SU-DHL-6 (cell line): Measurements from ENCODE around the gene TDG.

Experiments used
- H2AFZ ChIP-seq: fragments of 200-600 bp; sonication (generic); 2 replicates; pipeline ENCODE4 v1.6.1; 2014; ENCODE audit warnings: low read depth, mild to moderate bottlenecking, moderate library complexity, mixed read lengths, antibody characterized with exemption, low read length; ENCODE audit not compliant: severe bottlenecking
- H3F3A ChIP-seq: fragments of 200-600 bp; shearing (Covaris generic); 2 replicates; pipeline ENCODE4 v1.6.0; 2016; ENCODE audit warnings: antibody characterized with exemption, mild to moderate bottlenecking; ENCODE audit not compliant: insufficient read depth
- H3K27ac ChIP-seq: fragments of 200-600 bp; sonication (generic); 2 replicates; pipeline ENCODE4 v1.5.1; 2016; ENCODE audit warnings: low read depth, mild to moderate bottlenecking, low read length, moderate library complexity, mixed read lengths
- H3K27me3 ChIP-seq: fragments of 200-600 bp; sonication (generic), shearing (Covaris generic); 2 replicates; pipeline ENCODE4 v1.6.0; 2014; ENCODE audit warnings: mild to moderate bottlenecking, low read length
- H3K36me3 ChIP-seq: fragments of 200-600 bp; sonication (generic); 2 replicates; pipeline ENCODE4 v1.6.1; 2014; ENCODE audit warnings: mild to moderate bottlenecking, low read length, mixed read lengths
- H3K4me2 ChIP-seq: fragments of 300-600, 200-600 bp; shearing (Covaris generic), sonication (generic); 2 replicates; pipeline ENCODE4 v1.6.0; 2014; ENCODE audit warnings: low read length, low read depth, mild to moderate bottlenecking; ENCODE audit not compliant: poor library complexity, severe bottlenecking
- H3K4me3 ChIP-seq: fragments of 200-600 bp; sonication (generic); 2 replicates; pipeline ENCODE4 v1.5.1; 2014; ENCODE audit warnings: antibody characterized with exemption, low read length, mild to moderate bottlenecking, mixed read lengths; ENCODE audit not compliant: insufficient read depth, poor library complexity, severe bottlenecking
- H3K79me2 ChIP-seq: fragments of 200-600 bp; sonication (generic); 2 replicates; pipeline ENCODE4 v1.6.1; 2014; ENCODE audit warnings: mild to moderate bottlenecking, low read length, moderate library complexity; ENCODE audit not compliant: insufficient read depth
- H3K9ac ChIP-seq: fragments of 200-600 bp; sonication (generic); 2 replicates; pipeline ENCODE4 v1.7.0; 2014; ENCODE audit warnings: mild to moderate bottlenecking, low read length
- H3K9me2 ChIP-seq: fragments of 200-600 bp; sonication (generic); replicated peaks from 2 replicates; pipeline ENCODE4 v1.6.1; 2014; ENCODE audit warnings: low read length; ENCODE audit not compliant: insufficient read depth
- H3K9me3 ChIP-seq: fragments of 200-600 bp; sonication (generic); 2 replicates; pipeline ENCODE4 v1.6.1; 2014; ENCODE audit warnings: low read length, mixed read lengths; ENCODE audit not compliant: insufficient read depth
- H4K20me1 ChIP-seq: fragments of 200-600 bp; sonication (generic); 2 replicates; pipeline ENCODE4 v1.6.1; 2014; ENCODE audit warnings: low read depth, mild to moderate bottlenecking, antibody characterized with exemption, low read length, moderate library complexity, mixed read lengths
- CTCF ChIP-seq: fragments of 200-600 bp; sonication (generic); IDR thresholded peaks from one replicate; pipeline ENCODE4 v1.5.1; 2017; ENCODE audit warnings: antibody characterized with exemption, mild to moderate bottlenecking, low read length, moderate library complexity; ENCODE audit not compliant: insufficient read depth, poor library complexity, severe bottlenecking
- EZH2phosphoT487 ChIP-seq: fragments of 200-600 bp; sonication (generic), shearing (Covaris generic); conservative IDR thresholded peaks from 2 replicates; pipeline ENCODE4 v1.6.1; 2018; ENCODE audit warnings: mild to moderate bottlenecking, antibody characterized with exemption, low read length, moderate library complexity, mixed read lengths

The TDG gene

GRCh38 chr12:104002686-104003085 is 37.0 kb downstream of the TDG start:
- H3K9me2 ChIP-seq = no peaks in the 10 kb centered on the region
- H3K27me3 ChIP-seq = no peaks in the 10 kb centered on the region
- H3K27ac ChIP-seq = no peak overlapping the region
- no peak overlapping the region for H3K4me3 ChIP-seq
- H3K9me3 ChIP-seq = no peaks in the 10 kb centered on the region
- no peak overlapping the region for H3K9ac ChIP-seq
- no peaks in the 10 kb centered on the region for H3K36me3 ChIP-seq
- no peak overlapping the region for H3K4me2 ChIP-seq
- H3F3A ChIP-seq = no peaks in the 10 kb centered on the region
- H4K20me1 ChIP-seq = no peaks in the 10 kb centered on the region
- no peaks in the 10 kb centered on the region for H3K79me2 ChIP-seq
- no peak for TF ChIP-seq CTCF
- no peak for TF ChIP-seq EZH2phosphoT487
- no peak overlapping the region for H2AFZ ChIP-seq

- no peaks in the 10 kb centered on the region for H3K79me2 ChIP-seq
- H3K27ac ChIP-seq = no peak overlapping the region
- no peaks in the 10 kb centered on the region for H3K9me3 ChIP-seq
- no peaks in the 10 kb centered on the region for H3K27me3 ChIP-seq
- H3K36me3 ChIP-seq = no peaks in the 10 kb centered on the region
- H3K9me2 ChIP-seq = no peaks in the 10 kb centered on the region
- no peak overlapping the region for H3K4me3 ChIP-seq
- H3F3A ChIP-seq = no peaks in the 10 kb centered on the region
- no peak overlapping the region for H3K4me2 ChIP-seq
- no peak overlapping the region for H2AFZ ChIP-seq
- TF ChIP-seq EZH2phosphoT487 = no peak
- TF ChIP-seq CTCF = no peak
- H3K9ac ChIP-seq = no peak overlapping the region
- H4K20me1 ChIP-seq = no peaks in the 10 kb centered on the region
These were observed 37.9 kb downstream of the TDG start for GRCh38 chr12:104003596-104003995.

- Histone ChIP-seq H3K9me3 (no peaks in the 10 kb centered on the region), H3K27me3 (no peaks in the 10 kb centered on the region), H3K9ac (no peak overlapping the region), H3K27ac (no peak overlapping the region), H3K9me2 (no peaks in the 10 kb centered on the region), H2AFZ (no peak overlapping the region), H3K4me3 (no peak overlapping the region), H3K4me2 (no peak overlapping the region), H4K20me1 (no peaks in the 10 kb centered on the region), H3F3A (no peaks in the 10 kb centered on the region), H3K79me2 (no peaks in the 10 kb centered on the region), H3K36me3 (no peaks in the 10 kb centered on the region)
- no peak for TF ChIP-seq CTCF
- TF ChIP-seq EZH2phosphoT487 = no peak
These were observed 41.3 kb downstream of the TDG start for GRCh38 chr12:104006929-104007328.

GRCh38 chr12:104010121-104010520 is 44.4 kb downstream of the TDG start:
- H3K79me2 ChIP-seq = no peaks in the 10 kb centered on the region
- no peaks in the 10 kb centered on the region for H3K9me2 ChIP-seq
- no peak overlapping the region for H3K4me3 ChIP-seq
- no peaks in the 10 kb centered on the region for H3K9me3 ChIP-seq
- H4K20me1 ChIP-seq = no peaks in the 10 kb centered on the region
- no peak overlapping the region for H3K4me2 ChIP-seq
- H2AFZ ChIP-seq = no peak overlapping the region
- TF ChIP-seq EZH2phosphoT487 = no peak
- no peak for TF ChIP-seq CTCF
- H3K9ac ChIP-seq = no peak overlapping the region
- no peak overlapping the region for H3K27ac ChIP-seq
- H3F3A ChIP-seq = no peaks in the 10 kb centered on the region
- H3K36me3 ChIP-seq = no peaks in the 10 kb centered on the region
- no peaks in the 10 kb centered on the region for H3K27me3 ChIP-seq
